NCI-H82 (cell line): ENCODE data around the gene GSTK1.

Experiments used
- DNase-seq: peaks from one replicate; lab custom pipeline; 2025; lab: John Stamatoyannopoulos, UW

Gene GSTK1

DNA sequence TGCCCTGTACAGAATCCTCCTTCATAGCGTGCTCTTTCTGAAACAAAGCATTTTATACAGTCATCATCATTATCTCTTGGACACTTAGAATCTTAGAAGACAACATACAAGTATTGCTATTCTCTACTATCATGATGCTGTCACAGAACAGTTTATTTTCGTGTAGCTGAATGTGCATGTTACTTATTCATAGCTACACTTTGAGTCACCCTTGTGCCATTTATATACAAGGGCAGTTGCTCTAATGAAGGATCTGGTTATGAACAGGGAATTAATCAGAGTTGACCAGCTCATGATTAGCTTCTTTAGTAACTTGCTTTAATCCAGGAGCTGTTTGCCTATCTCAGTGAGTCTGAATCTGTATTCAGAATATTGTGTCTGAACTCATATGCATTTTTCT is 36.1 kb downstream of the GSTK1 start:
- no peak for DNase-seq

DNA sequence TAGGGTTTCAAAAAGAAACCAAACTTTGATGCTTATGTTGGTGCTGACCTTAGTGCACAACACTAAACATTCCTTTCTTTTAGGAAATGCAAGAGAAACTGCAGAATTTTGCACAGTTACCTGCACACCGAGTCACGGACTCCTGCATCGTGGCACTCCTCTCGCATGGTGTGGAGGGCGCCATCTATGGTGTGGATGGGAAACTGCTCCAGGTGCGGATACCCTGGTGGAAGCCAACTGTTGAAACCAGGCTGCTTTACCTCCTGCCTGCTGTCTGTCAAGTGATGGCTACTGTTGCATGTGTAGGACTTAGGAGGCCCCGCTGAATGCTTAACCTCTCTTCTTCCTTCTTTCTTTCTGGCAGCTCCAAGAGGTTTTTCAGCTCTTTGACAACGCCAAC is 36.6 kb downstream of the GSTK1 start:
- DNase-seq: peak; percentile 50

DNA sequence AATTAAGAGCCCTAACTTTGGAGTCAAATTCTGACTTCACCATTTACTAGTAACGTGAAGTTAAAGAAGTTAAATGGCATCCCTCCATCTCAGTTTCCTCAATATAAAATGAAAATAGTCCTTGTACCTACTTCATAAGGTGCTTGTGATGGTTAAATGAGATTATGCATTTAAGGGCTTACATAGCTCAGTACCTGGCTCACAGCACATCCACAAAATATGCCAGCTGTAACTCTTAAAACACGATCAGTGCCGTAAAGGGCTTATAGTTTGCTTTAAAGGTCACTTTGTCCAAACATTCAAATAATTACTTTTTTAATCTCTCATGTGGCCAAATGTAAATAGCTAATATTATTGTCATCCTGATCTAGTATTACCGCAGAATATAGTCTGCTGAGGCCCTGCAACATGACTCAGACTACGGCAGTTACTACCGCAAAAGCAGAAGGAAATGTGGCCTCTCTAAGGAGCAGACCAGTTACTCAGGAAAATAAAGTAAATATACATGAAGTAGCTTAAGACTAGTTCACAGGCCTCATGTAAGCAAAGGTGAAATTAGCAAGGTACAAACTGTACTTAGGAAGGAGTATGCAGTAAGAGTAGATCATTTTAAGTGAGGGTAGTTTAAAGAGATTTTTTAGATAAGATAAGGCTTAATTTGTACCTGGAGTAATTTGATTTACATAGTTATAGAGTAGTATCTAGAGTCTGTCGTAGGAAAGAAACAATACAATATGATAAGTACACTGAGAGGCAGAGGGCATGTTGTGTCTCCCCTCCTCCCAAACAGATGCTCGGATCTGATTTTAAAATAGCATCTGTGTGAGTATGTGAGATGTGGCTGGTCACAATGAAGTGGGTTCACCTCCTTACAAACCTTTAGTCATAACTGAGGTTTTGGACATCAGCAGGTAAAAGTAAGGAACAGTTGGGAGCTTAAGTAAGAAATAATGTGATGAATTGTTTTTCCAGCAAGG is 38.0 kb downstream of the GSTK1 start:
- no peak for DNase-seq

DNA sequence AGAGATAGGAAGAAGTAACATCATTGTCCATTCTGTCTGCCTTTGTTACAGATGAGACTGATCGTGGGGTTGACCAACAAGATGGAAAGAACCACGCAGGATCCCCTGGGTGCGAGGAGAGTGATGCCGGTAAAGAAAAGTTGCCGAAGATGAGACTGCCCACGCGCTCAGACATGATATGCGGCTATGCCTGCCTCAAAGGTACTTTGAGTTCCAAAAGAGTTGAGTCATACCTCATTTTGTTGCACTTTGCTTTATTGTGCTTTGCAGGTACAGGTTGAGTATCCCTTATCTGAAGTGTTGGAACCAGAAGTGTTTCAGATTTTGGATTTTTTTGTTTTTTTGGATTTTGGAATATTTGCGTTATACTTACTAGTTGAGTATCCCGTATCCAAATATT is 40.5 kb downstream of the GSTK1 start:
- DNase-seq: no peak

DNA sequence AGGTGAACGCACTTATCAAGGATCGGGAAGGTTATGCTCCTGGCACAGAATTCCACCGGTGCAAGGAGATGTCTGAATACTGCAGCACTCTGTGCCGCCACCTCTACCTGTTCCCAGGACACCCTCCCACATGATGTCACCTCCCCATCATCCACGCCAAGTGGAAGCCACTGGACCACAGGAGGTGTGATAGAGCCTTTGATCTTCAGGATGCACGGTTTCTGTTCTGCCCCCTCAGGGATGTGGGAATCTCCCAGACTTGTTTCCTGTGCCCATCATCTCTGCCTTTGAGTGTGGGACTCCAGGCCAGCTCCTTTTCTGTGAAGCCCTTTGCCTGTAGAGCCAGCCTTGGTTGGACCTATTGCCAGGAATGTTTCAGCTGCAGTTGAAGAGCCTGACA is 41.7 kb downstream of the GSTK1 start:
- DNase-seq: no peak

DNA sequence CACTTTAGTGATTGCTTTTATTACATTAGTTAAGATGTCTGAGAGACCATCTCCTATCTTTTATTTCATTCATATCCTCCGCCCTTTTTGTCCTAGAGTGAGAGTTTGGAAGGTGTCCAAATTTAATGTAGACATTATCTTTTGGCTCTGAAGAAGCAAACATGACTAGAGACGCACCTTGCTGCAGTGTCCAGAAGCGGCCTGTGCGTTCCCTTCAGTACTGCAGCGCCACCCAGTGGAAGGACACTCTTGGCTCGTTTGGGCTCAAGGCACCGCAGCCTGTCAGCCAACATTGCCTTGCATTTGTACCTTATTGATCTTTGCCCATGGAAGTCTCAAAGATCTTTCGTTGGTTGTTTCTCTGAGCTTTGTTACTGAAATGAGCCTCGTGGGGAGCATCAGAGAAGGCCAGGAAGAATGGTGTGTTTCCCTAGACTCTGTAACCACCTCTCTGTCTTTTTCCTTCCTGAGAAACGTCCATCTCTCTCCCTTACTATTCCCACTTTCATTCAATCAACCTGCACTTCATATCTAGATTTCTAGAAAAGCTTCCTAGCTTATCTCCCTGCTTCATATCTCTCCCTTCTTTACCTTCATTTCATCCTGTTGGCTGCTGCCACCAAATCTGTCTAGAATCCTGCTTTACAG is 42.3 kb downstream of the GSTK1 start:
- DNase-seq: peak; percentile 60

DNA sequence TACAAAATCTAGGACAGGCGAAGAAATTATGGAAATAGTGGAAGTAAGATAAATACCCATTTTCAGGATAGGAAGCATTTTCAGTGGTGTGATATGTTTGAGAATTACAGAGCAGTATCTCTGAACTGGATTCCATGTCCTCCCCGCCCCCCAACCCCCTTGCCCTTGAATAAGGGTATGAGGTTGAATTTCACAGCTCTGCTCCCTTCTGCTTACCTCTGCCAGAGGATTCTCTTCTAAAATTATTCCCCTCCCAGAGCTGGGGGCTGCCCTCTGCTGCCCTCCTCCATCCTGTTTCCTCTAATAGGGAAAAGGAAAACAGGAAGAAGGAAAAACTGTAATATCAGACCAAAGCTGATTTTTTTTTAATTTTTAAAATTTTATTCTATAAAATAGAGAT is 45.4 kb downstream of the GSTK1 start:
- no peak for DNase-seq

DNA sequence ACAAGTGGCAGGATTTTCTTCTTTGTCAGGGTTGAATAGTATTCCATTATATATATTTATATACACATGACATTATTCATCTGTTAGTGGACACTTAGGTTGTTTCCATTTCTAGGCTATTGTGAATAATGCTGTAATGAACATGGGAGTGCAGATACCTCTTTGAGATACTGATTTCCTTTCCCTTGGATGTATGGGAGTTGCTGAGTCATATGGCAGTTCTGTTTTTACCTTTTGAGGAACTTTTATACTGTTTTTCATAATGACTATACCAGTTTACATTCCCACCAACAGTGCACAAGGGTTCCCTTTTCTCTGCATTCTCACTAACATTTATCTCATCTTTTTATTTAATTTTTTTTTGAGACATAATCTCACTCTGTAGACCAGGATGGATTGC is 50.9 kb downstream of the GSTK1 start:
- DNase-seq: no peak

DNA sequence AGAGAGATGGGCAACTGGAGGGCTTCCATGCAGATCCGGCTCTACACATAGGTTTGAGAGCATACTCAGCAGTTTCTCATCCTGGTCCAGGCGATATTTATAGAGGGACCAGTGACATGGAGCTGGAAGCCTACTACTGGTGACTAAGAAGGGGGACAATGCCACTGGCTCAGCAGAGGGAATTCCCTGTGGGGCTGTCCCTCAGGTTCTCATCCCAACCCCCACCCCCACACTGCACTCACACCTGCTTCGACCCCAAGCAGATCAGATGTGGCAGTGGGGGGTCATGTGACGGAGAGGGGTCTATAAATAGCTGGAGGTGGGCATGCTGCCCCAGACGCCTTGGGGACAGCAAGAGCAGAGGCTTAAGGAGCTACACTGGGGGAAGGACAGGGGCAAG is 52.5 kb downstream of the GSTK1 start, which contains the start of gene CLCN1:
Gene CLCN1 (plus strand): TSS at position 336 of the 400 bp plus-strand sequence. CDS start 102 bp downstream, outside the sequence.
- no peak for DNase-seq

DNA sequence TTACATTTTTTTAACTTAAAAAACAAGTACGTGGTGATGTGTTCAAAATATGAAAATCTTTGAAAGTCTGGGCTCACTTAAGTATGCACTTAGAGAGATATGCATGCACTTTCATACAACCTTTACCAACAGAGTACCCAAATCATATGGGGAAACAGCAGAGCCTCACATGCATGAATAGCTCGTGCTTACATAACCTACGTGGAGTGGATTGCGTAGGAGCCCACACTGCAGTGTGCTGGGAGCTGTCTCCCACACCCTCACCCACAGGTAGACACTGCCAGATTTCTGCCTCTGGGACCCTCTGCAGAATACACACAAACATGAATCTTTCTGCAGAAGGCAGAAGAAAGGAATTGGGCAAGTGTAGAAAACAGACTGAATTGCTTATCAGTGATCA is 53.3 kb downstream of the GSTK1 start:
- no peak for DNase-seq

DNA sequence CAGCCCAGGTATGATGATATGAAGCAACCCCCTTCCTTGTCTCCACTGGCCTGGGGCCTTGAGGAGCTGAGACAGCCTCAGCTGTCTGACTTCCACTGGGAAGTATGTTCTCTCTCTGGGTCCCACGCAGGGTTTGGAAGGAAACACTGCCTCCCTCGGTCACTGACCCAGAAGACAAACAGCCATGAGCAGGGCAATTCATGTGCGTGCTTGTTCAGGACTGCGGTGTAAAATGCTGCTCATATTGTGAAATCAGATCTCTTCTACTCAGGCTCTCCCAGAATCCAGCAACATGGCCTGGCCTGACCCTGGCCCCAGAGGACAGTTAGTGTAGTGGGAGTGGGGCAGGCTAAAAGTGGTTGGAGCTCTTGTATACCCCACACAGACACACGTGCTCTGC is 55.4 kb downstream of the GSTK1 start:
- DNase-seq: no peak
